Fibroblast of mammary gland (primary cell): ENCODE data around the gene ADSS2.
"Not testable (repeated sequence)": the region's sequence is repeated elsewhere in the genome, so short reads cannot be mapped to it uniquely, and the experiment has no call there.

Source experiments
- DNase-seq: peaks from one replicate; pipeline ENCODE4 v3.0.0-alpha.2; 2010; ENCODE audit warnings: low read depth
- H3K4me3 ChIP-seq: 2 replicates; pipeline ENCODE4 v1.5.1; 2011; ENCODE audit warnings: low read depth, mild to moderate bottlenecking, low read length, moderate library complexity; ENCODE audit not compliant: control insufficient read depth
- TF ChIP-seq, protein P1 (sequence below): conservative IDR thresholded peaks from 2 replicates; pipeline ENCODE4 v1.5.1; 2011; ENCODE audit warnings: low read depth, low read length, inconsistent platforms; ENCODE audit not compliant: control insufficient read depth, insufficient read depth

ADSS2 gene

GRCh38 chr1:244369256-244370057 lies 82.3 kb downstream of the ADSS2 start:
- DNase-seq, result peak; percentile 78
- TF ChIP-seq, protein P1, sequence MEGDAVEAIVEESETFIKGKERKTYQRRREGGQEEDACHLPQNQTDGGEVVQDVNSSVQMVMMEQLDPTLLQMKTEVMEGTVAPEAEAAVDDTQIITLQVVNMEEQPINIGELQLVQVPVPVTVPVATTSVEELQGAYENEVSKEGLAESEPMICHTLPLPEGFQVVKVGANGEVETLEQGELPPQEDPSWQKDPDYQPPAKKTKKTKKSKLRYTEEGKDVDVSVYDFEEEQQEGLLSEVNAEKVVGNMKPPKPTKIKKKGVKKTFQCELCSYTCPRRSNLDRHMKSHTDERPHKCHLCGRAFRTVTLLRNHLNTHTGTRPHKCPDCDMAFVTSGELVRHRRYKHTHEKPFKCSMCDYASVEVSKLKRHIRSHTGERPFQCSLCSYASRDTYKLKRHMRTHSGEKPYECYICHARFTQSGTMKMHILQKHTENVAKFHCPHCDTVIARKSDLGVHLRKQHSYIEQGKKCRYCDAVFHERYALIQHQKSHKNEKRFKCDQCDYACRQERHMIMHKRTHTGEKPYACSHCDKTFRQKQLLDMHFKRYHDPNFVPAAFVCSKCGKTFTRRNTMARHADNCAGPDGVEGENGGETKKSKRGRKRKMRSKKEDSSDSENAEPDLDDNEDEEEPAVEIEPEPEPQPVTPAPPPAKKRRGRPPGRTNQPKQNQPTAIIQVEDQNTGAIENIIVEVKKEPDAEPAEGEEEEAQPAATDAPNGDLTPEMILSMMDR, result no peak
- H3K4me3 ChIP-seq, result no peak overlapping the region

DNA sequence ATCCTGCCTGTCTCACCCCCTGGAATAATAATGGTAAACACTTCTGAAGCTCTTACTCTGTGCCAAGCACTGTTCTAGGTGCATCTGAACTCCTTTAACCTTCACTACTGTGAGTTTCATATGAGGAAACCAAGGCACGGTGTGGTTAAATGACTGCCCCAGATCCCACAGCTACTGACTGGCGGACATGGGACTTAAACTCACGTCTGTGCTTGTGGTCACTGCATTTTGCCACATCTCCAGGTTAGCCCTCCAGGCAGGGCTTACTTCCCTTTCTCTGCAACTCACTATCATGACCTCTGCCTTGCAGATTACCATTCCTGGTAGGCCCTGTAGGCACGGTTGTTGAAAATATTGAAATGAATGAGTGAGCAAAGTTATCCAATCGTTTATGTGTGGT lies 83.4 kb downstream of the ADSS2 start:
- H3K4me3 ChIP-seq, result no peak overlapping the region
- TF ChIP-seq, protein P1, result no peak
- no peak for DNase-seq

- no peak for DNase-seq
These were observed 84.2 kb downstream of the ADSS2 start for GRCh38 chr1:244367399-244368114.

DNA sequence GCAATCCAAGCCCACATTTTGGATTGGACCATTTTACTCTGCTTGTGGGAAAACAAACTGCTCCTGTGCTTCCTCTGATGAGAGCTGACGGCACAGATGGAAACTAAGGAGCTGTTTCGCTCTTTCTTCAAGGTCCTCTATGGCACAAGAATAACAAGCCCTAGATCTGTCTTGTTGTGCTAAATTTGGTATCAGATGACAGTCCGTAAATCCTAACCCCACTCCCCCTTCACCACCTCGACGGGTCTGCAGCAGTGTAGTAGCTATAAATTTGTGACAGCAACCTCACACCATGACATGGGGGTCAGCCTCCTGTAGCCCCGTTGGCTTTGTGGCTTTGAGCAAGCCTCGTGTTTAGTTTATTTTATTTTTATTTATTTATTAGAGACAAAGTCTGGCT lies 85.9 kb downstream of the ADSS2 start:
- H3K4me3 ChIP-seq, result no peak overlapping the region
- TF ChIP-seq, protein P1, result no peak
- no peak for DNase-seq

More at GRCh38 chr1:244367399-244368114, 84.2 kb downstream of the ADSS2 start:
- TF ChIP-seq, protein P1, result no peak
- no peak overlapping the region for H3K4me3 ChIP-seq

GRCh38 chr1:244365262-244365661 lies 86.4 kb downstream of the ADSS2 start:
- not testable (repeated sequence) for DNase-seq, H3K4me3 ChIP-seq

- TF ChIP-seq, protein P1, result no peak
- H3K4me3 ChIP-seq, result no peak overlapping the region
These were observed 89.2 kb downstream of the ADSS2 start for GRCh38 chr1:244362476-244362875.

DNA sequence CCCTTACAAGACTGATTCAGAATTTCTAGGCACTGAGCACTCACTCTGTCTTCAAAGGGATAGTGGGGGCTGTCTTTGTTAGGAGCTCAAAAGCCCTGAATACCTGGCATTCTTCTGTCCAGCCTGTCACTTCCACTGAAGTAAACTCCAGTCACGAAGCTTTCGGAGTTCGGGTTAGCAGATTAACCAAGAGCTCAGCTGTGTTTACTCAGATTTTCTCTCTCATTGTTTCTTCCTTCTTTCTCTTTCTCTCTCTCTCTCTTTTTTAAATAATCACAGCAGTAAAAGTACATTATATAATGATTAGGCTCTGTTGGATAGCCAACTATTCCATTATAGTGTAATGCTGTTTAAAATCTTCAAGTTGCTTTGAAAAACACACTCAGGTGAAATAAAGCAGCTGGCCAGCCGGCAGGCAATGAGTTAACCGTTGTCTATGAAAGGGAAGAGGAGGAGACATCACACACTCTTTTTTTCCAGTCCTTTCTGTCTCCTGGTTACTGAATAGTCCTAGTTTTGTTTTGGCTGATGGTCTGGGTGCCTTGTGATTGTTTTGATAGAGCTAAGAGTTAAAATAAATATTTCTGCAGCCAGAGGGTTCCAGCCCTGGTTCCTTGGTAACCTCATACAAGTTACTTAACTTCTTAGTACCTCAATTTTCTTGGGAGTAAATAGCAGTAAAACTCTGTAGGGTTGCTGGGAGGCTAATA lies 89.8 kb downstream of the ADSS2 start:
- no peak overlapping the region for H3K4me3 ChIP-seq
- DNase-seq, result peak; percentile 18

More at GRCh38 chr1:244362476-244362875, 89.2 kb downstream of the ADSS2 start:
- DNase-seq, result no peak

More for the DNA sequence above, 89.8 kb downstream of the ADSS2 start:
- TF ChIP-seq, protein P1, result no peak
